Glutamatergic neuron (in vitro differentiated cells): ENCODE measurements around the gene TSPAN18. TPM values are rescaled to one million over a fixed set of nuclear protein-coding genes. Genes with fewer than 3 reads are reported as not detected.

Experiments
- DNase-seq: peaks from one replicate; pipeline ENCODE4 v3.0.0; 2022
- H3K27ac Mint-ChIP-seq: one replicate; pipeline ENCODE4 v1.8.0; 2020; ENCODE audit warnings: mild to moderate bottlenecking, mixed read lengths, inconsistent platforms; ENCODE audit not compliant: unreplicated experiment
- H3K27me3 Mint-ChIP-seq: one replicate; pipeline ENCODE4 v1.8.0; 2020; ENCODE audit warnings: mild to moderate bottlenecking, moderate library complexity, mixed read lengths, inconsistent platforms; ENCODE audit not compliant: unreplicated experiment
- H3K36me3 Mint-ChIP-seq: one replicate; pipeline ENCODE4 v1.8.0; 2020; ENCODE audit warnings: mild to moderate bottlenecking, mixed read lengths, inconsistent platforms; ENCODE audit not compliant: unreplicated experiment
- H3K4me1 Mint-ChIP-seq: one replicate; pipeline ENCODE4 v1.8.0; 2020; ENCODE audit warnings: mild to moderate bottlenecking, low read depth, mixed read lengths, inconsistent platforms; ENCODE audit not compliant: unreplicated experiment
- H3K4me3 Mint-ChIP-seq: one replicate; pipeline ENCODE4 v1.8.0; 2020; ENCODE audit warnings: mild to moderate bottlenecking, mixed read lengths, inconsistent platforms; ENCODE audit not compliant: unreplicated experiment
- H3K9me3 Mint-ChIP-seq: one replicate; pipeline ENCODE4 v1.8.0; 2020; ENCODE audit warnings: mild to moderate bottlenecking, moderate library complexity, mixed read lengths, inconsistent platforms; ENCODE audit not compliant: unreplicated experiment
- CTCF ChIP-seq: fragments of 200-600 bp; sonication (generic); IDR thresholded peaks from one replicate; pipeline ENCODE4 v1.5.0; 2021; ENCODE audit not compliant: partially characterized antibody, unreplicated experiment
- total RNA-seq: library from RNA; stranded (reverse); fragmentation: NEBNext Ultra II Directional; extraction: Animal tissue kit (Norgen Biotek cat#: 25700); gene quantifications from one replicate; pipeline ENCODE4 v1.2.1, GENCODE V29; 2021; ENCODE audit not compliant: unreplicated experiment

Gene TSPAN18
- total RNA-seq, 1 donor from 2014 or later, result 80.4 TPM

- Mint-ChIP-seq H3K27me3 (peaks cover 7% of the 10 kb centered on the region), H3K36me3 (no peaks in the 10 kb centered on the region), H3K4me1 (peaks cover 9% of the 10 kb centered on the region), H3K27ac (no peak overlapping the region), H3K4me3 (no peak overlapping the region), H3K9me3 (peaks cover 10% of the 10 kb centered on the region)
- DNase-seq, result no peak
- no peak for TF ChIP-seq CTCF
These were observed 197.0 kb downstream of the TSPAN18 start for GRCh38 chr11:44923806-44924205.

GRCh38 chr11:44926036-44926435 lies 199.3 kb downstream of the TSPAN18 start:
- Mint-ChIP-seq H3K4me3 (no peak overlapping the region), H3K27ac (no peak overlapping the region)

DNA sequence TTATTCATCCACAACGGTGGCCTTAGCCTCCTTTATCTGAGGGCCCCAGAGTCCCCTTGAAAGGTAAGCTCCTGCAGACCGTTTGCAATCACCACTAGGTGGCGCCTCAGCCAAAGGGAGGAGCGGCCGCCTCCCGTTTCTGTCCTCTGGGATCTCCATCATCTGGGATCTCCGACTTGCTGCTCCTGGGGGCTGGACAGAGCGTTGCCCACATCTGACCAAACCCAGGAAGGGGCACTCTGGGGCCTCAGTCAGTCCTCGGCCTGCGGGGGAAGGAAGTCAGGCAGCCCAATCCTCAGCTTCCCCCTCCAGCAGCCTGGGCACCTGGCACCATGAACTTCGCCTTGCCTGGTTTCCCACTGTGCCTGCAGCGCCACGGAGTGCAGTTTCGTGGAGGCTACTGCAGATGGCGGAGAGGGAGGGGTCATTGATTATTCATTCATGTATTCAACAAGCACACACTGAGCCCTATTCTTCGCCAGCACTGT lies 200.5 kb downstream of the TSPAN18 start:
- peak; percentile 95 for TF ChIP-seq CTCF
- peak overlapping the region; percentile 17 for H3K27ac Mint-ChIP-seq
- DNase-seq, result peak; percentile 88

More at GRCh38 chr11:44926036-44926435, 199.3 kb downstream of the TSPAN18 start:
- Mint-ChIP-seq H3K9me3 (peaks cover 23% of the 10 kb centered on the region), H3K27me3 (peaks cover 13% of the 10 kb centered on the region), H3K4me1 (peaks cover 23% of the 10 kb centered on the region), H3K36me3 (peaks cover 5% of the 10 kb centered on the region)
- no peak for DNase-seq
- no peak for TF ChIP-seq CTCF

DNA sequence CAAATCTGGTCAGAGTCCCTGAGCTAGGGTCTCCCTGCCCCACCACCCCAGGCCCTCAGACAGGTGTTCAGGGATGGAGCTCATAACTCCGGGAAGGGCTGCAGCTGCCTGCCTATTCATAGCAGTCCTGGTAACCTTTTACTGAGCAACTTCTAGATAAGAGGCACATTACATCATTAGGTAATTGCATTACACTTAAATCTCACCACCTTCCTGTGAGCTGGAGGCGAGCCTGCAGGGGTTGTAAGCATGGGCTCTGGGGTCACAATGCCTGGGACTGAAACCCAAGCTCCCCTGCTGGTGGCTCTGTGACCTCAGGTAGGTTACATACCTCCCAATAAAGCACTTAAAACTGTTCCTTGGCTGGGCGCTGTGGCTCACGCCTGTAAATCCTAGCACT lies 201.4 kb downstream of the TSPAN18 start:
- H3K9me3 Mint-ChIP-seq, result peaks cover 31% of the 10 kb centered on the region
- DNase-seq, result no peak
- TF ChIP-seq CTCF, result no peak
- no peak overlapping the region for H3K4me3 Mint-ChIP-seq
- peaks cover 18% of the 10 kb centered on the region for H3K27me3 Mint-ChIP-seq
- H3K4me1 Mint-ChIP-seq, result peaks cover 37% of the 10 kb centered on the region
- no peak overlapping the region for H3K27ac Mint-ChIP-seq
- peaks cover 5% of the 10 kb centered on the region for H3K36me3 Mint-ChIP-seq

More for the DNA sequence above, 200.5 kb downstream of the TSPAN18 start:
- peaks cover 29% of the 10 kb centered on the region for H3K9me3 Mint-ChIP-seq
- H3K36me3 Mint-ChIP-seq, result peaks cover 5% of the 10 kb centered on the region
- H3K27me3 Mint-ChIP-seq, result peaks cover 13% of the 10 kb centered on the region
- H3K4me1 Mint-ChIP-seq, result peaks cover 31% of the 10 kb centered on the region
- H3K4me3 Mint-ChIP-seq, result no peak overlapping the region

DNA sequence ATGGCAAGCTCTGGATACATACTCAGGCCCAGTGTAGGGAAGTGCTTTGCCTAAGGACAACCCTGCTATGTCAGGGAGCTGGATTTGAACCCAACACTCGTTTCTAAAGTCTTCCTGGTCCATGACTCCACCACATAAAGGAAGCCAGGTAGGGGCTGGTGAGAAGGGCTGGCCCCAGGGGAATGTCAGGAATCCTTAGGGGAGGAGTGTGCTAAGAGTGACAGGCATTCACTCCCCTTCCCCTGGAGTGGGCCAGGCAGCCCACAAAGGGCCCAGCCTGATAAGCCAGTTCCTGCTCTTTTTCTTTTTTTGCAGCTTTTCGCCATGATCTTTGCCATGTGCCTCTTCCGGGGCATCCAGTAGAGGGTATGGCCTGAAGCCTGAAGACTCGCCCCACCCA lies 202.1 kb downstream of the TSPAN18 start:
- Mint-ChIP-seq H3K36me3 (peaks cover 5% of the 10 kb centered on the region), H3K4me3 (no peak overlapping the region), H3K4me1 (peaks cover 37% of the 10 kb centered on the region), H3K27ac (no peak overlapping the region), H3K9me3 (peaks cover 31% of the 10 kb centered on the region), H3K27me3 (peaks cover 21% of the 10 kb centered on the region)
- DNase-seq, result no peak
- TF ChIP-seq CTCF, result no peak
